Measurements from ENCODE around the gene PTGER1.
"Not testable (repeated sequence)": the region's sequence is repeated elsewhere in the genome, so short reads cannot be mapped to it uniquely, and the experiment has no call there.

The PTGER1 gene

DNA sequence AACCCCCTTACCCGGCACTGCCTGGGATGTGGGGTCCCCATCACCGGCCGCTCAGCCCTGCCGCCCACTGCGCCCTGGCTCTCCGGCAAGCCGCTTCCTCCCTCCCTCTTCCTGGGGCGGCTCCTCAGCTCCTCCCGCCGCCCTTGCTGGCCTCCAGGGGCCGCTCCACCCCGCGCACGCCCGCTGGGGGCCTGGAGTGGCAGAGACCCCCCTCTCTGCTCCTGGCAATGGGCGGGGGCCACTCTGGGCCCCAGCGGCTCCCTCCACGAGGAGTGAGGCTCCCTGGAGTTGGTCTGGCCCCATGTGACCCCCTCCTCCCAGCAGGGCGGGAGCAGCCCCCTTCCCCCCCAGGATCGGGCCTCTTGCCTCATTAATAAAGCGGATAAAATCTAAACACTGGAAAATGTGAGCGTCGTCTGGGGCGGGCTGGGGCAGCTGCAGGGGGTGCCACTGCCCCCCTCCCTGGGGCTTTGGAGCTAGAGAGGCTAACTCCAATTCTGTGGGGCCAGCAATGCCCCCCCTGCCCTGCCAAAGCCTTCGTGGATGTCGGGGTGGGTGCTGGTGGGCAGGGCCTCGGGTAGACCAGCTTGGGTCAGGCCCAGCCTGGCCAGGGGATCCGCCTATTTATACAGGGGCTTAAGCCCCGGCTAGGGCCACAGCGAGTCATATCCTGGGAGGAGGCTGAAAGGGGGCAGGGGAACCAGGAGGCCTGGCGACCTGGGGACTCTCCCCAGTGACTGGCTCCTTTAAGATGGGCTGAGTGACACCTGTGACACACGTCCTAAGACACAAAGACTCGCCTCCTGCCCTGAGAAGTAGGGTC lies at the start of gene PTGER1:
Gene PTGER1 (minus strand): TSS at position 104 of the 823 bp plus-strand sequence. CDS start 1,034 bp downstream, outside the sequence.
- DNase-seq = no peak

DNA sequence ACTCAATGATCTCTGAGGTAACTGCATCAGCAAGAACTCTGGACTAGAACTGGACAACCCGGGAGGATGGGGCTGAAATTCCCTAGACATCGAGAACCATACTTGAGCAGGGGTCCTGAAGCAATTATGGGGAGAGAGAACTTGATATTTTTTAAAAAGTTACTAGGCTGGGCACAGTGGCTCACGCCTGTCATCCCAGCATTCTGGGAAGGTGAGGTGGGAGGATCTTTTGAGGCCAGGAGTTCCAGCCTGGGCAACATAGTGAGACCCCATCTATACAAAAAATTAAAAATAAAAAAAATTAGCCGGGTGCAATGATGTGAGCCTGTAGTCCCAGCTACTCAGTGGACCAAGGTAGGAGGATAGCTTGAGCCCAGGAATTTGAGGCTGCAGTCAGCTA lies 45.4 kb upstream of the PTGER1 start:
- no peak for DNase-seq

DNA sequence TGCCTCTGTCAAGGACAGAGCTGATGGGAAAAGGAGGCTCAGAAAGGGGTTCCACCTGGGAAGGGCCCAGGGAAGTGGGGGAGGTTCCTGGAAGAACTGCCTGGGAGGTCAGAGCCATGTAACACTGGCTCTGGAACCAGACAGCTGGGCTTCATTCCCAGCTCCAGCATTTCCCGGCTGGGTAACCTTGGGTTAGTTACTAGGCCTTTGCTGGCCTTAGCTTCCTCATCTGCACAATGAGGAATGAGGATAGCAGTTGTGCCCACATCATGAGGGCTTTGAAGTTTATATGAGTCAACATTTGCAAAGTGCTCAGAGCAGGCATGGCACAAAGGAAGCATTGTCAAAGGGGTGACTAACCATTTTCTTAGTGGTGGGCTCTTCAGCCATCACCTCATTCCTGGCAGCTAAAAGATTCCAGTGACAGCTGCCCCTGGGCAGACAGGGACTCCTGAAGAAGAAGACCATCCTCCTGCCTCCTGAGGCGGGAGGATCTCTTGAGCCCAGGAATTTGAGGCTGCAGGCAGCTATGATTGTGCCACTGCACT lies 44.8 kb upstream of the PTGER1 start:
- no peak for DNase-seq

DNA sequence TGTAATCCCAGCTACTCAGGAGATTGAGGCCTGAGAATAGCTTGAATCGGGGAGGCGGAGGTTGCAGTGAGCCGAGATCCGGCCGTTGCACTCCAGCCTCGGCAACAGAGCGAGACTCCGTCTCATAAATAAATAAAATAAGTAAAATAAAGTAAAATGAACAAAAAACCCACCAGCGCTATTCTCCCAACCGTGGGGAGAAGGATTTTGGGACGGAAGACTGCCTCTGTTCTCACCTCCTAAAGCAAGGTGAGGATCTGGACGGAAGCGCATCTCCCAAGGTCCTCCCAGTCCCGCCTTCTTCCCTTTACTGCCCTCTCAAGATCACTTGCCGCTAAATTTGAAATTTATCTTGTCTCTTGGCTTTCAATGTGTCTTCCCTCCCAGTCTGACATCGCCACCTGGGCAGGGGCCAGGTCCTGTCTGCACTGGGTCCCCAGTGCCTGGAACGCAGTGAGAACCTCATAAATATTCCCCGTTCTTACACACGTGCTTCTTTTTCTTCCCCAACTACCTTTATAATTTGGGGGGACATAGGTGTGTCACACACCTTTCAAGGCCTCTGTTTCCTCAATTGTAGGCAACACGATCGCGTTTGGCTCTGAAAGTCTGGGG lies 44.2 kb upstream of the PTGER1 start:
- no peak for DNase-seq

DNA sequence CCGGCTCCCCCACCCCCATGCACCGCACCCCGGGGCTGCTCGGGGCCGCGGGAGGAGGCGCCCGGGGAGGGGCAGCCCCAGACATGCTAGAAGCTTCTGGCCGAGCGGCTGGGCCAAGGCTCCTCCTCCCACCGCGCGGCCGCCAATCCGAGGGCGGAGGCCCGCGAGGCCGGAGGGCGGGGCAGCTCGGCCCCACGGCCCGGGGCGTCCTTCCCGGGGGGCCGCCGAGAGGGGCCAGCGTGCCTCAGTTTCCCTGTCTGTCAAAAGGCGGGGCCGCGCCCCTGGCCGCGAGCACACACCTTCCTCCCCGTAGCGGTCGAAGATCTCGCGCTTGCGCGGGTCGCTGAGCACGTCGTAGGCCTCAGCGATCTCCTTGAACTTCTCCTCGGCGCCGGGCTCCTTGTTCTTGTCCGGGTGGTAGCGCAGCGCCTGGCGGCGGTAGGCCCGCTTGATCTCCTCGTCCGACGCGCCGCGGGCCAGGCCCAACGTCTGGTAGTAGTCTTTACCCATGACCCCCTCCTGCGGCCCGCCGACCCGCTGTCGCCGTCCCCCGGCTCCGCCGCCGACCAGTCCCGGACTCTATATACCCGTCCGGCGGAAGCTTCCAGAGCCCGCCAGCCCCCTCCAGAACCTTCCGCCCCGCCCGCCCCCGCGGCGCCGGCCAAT lies 42.8 kb upstream of the PTGER1 start, which contains the start of gene DNAJB1:
Gene DNAJB1 (minus strand): TSS at position 558 of the 666 bp plus-strand sequence. CDS start 48 bp downstream, at position 510.
- DNase-seq = peak; percentile 30

DNA sequence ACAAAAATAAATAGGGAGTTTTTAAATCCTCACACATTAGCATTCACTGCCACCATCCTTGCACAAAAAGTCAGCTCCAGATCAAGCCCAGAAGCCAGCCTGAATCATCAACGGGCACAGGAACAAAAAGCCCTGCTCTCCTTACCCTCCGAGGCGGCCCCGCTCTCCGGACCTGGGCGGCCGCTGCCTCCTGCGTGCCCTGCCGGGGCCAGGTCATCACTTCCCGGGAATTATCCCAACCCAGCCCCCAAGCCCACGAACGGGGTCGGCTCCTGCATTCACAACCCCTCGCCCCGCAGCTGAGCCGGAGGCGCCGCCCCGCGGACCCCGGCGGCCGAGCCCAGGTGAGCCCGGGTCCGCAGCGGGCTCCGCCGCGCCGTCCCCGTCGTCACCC lies 42.3 kb upstream of the PTGER1 start:
- DNase-seq = no peak

DNA sequence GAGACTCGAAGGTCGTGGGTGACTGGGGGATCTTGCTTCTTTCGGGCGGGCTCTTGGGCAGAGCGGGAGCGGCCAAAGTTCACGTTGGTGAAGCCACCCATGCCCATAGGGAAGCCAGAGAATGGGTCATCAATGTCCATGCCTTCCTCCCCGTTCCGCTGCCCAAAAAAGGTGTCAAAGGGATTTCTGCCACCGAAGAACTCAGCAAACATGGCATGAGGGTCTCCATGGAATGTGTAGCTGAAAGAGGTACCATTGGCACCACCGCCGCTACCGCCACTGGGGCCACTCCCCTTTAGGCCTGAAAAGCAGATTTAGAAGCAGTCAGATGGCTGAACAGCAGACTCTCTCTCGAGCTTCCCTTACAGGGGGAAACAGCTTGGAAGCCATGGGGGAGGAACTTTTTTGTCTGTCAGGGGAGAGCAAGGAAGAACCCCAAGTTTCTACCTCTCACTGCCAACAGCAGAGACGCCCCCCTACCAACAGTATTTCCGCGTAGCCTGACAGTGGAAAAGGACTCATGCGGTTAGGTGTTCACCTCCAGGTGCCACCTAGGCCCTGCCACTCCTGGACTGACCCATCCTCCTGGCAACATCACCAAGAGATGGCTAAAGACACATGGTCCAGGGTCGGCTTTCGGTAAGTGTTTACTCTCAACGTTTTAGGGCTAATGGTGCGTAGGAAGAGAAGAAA lies 41.7 kb upstream of the PTGER1 start:
- no peak for DNase-seq

DNA sequence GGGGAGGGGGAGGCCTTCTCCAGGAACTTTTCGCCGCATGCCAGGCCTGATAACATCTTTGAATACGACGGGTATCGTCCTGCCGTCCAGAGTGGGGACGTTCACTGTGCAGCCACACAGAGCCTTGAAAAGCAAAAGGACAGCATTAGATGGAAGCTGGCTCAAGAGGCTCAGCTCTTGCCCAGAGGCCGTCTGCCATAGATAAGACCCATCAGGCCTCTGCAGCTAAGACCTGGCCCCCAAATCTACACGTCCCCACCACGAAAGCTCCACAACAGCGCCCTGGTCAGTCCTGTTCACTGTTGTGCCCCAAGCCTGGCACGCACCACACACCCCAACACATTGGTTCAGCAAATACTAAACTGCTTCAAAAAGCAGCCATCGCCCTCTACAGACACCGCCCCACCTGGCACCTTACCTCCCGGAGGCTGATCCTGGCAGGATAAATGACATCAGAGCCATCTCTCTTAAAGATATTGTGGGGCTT lies 40.9 kb upstream of the PTGER1 start:
- DNase-seq = no peak

DNA sequence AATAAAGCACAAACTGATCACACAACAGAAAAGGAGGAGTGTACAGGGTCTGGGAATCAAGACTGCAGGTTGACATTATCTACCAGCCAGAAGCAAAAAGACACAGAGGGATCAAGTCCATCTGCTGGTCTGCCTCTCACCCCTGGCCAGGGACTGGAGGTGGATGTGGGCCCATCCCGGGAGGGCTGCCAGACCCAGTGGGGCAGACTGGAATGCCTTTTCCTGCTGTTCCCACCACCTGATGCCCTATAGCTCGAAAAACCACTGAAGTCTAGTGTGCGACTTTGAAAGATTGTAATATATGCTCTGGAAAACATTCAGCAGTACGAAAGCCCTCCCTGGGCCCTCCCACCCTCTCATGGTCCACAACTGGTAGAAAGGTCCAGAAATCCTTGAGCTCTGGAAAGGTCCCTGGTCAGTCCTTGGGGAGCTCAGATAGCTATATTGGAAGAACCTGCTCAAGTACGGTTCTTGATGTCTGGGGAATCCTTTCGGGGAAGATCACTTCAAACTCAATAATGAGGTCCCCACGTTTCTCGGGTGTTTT lies 40.4 kb upstream of the PTGER1 start:
- no peak for DNase-seq

DNA sequence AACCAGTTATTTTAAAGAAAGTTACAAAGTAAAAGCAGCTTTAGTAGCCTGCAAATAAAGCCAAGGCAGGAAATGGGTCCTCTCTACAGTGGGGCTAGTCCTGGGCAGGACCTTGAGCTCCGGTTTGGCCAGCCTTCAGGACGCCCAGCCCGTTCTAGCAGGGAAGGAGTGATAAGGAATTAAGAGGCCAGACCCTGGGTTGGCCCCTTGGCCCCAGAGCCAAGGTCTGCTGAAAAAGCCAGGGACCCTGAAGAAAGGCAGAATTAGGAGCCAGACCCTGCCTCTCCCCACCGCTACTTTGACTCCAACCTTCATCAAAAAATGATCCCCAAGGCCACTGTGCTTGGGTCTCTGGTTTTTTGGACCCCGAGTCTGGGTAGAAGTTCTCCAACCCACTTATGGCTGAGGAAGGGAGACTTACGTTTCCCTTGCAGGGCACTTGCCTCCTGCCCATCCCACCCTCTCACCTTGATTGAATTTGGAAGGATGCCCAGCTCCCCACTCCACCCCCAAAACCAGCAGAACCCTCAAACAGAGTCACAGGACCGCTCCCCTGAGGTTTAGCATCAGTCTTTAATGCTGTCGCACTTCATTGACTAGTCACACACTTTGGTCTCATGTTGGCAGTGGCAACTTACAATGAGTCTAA lies 39.2 kb upstream of the PTGER1 start:
- DNase-seq = peak; percentile 57

- no peak for DNase-seq
These were observed 37.3 kb upstream of the PTGER1 start for GRCh38 chr19:14512406-14512961.

- DNase-seq = no peak
These were observed 36.1 kb upstream of the PTGER1 start for GRCh38 chr19:14511229-14511593.

DNA sequence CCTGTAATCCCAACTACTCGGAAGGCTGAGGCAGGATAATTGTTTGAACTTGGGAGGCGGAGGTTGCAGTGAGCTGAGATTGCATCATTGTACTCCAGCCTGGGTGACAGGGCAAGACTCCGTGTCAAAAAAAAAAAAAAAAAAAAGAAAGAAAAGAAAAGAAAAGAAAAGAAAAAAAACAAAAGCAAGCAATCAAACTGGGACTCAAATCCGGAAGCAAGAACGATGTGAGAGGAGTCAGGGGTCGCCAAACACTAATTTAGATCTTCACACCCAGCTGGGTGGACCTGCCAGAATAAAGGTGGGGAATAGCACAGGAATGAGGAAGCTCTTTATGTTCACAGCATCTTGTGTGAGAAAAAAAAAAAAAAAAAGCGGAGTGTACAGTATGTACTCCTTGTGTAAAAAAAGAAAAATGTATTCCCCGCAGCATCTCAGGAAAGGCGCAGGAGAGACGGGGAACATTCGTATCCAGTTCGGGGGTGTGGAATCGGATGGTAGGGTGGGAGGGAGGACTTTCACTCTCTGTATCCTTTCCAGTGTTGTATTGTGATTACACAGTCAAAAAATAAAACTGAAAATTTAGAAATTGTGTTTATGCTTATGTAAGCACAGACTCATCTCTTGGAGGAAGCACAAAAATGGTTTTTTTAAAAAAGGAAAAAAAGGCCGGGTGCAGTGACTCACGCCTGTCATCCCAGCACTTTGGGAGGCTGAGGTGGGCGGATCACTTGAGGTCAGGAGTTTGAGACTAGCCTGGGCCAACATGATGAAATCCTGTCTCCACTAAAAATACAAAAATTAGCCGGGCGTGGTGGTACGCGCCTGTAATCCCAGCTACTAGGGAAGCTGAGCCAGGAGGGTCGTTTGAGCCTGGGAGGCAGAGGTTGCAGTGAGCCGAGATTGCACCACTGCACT lies 35.4 kb upstream of the PTGER1 start:
- no peak for DNase-seq

GRCh38 chr19:14507704-14508542 lies 32.8 kb upstream of the PTGER1 start:
- no peak for DNase-seq

DNA sequence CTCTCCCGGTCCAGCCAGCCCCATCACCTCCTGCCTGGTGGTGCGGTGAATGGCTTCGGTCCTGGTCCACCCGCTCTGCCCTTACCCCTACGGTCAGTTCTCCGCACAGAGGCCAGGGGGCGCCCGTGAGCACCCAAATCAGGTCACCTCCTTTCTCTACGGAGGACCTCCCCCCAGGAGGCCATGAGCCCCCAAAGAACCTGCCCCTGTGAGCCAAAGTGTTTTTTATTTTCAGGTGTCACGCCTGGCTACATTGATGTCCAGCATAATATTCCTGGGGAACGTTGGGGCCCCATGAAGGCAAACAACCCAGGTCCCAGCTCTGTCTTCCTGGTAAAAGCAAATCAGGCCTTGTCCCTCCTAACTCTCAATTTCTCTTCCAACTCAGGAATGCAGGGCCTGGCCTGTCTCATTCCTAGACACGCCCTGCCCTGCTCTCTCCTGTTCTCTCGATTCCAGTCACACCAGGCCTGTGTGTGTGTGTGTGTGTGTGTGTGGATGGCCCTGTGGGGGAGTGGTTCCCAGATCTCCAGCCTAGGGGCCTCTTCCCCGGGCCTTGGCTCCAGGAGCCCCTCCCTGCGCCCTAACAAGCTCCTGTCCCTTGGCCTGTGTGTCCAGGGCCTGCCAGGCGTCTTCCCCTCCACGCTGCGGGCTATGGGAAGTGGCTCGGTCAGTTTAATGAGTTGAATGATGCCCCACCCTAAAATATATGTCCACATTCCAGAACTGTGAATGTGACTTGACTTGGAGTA lies 30.5 kb upstream of the PTGER1 start:
- no peak for DNase-seq

DNA sequence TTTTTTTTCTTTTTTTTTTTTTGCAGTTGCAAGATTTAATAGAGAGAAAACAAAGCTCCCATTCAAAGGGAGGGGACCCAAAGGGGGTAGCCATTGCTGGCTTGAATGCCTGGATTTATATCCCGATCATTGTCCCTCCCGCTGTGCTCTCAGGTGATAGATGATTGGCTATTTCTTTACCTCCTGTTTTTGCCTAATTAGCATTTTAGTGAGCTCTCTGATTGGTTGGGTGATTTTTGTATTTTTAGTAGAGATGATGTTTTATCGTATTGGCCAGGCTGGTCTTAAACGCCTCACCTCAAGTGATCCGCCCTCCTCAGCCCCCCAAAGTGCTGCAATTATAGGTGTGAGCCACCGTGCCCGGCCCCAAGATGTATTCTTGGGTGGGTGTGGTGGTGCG lies 29.4 kb upstream of the PTGER1 start:
- DNase-seq = not testable (repeated sequence)

- DNase-seq = no peak
These were observed 28.1 kb upstream of the PTGER1 start for GRCh38 chr19:14503285-14503684.

DNA sequence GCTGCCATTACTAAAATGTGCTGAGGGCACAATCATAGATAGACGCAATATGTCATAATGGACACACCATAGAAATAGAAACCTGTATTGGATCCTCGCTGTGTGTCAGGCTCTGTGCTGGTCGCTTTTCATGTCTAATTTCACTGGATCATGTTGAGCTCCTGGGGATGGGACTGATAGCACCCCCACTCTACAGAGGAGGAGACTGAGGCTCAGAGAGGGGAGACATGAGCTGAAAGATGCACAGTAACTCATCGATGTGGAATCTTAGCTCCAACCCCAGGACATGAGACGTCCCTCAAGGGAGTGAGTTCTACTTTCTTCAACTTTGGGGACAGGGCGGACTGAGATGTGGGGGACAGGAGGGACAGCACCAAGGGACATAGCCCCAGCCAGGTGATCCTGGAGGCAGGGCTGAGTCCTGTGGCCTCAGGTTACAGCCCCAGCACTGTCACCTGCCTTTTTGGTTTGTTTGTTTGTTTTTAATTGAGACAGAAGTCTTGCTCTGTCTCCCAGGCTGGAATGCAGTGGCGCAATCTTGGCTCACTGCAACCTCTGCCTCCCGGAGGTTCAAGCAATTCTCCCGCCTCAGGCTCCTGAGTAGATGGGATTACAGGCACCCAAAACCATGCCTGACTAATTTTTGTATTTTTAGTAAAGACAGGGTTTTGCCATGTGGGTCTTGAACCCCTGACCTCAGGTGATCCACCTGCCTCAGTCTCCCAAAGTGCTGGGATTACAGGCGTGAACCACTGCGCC lies 27.4 kb upstream of the PTGER1 start:
- DNase-seq = no peak
